ENCODE data around the gene MTR. TPM values are rescaled to one million over a fixed set of nuclear protein-coding genes. Genes with fewer than 3 reads are reported as not detected.
"Not testable (repeated sequence)": the region's sequence is repeated elsewhere in the genome, so short reads cannot be mapped to it uniquely, and the experiment has no call there.

The MTR gene
- total RNA-seq, 6 experiments from 2014 or later, result 34.0 to 39.2 (median 36.0) TPM

GRCh38 chr1:236854605-236854983 lies 59.5 kb downstream of the MTR start:
- peak; percentile 81 for DNase-seq
- peak overlapping the region; percentile 64 for H3K4me3 Mint-ChIP-seq
- peaks cover 50% of the 10 kb centered on the region for H3K36me3 Mint-ChIP-seq (ENCODE audit: low read depth)
- H3K9me3 Mint-ChIP-seq, result no peaks in the 10 kb centered on the region
- peak overlapping the region; percentile 80 for H3K27ac Mint-ChIP-seq
- peaks cover 34% of the 10 kb centered on the region for H3K4me1 Mint-ChIP-seq (ENCODE audit: low read depth)
- TF ChIP-seq CTCF (IDR thresholded peaks at IDR 0.05), result no peak
- H3K27me3 Mint-ChIP-seq (ENCODE audit: insufficient read depth), result no peaks in the 10 kb centered on the region; the same call in 1 of the 2 replicates

GRCh38 chr1:236856649-236857048 lies 61.6 kb downstream of the MTR start:
- DNase-seq; H3K27me3 Mint-ChIP-seq (ENCODE audit: insufficient read depth); H3K9me3 Mint-ChIP-seq; H3K27ac Mint-ChIP-seq; H3K4me3 Mint-ChIP-seq: not testable (repeated sequence)
- Mint-ChIP-seq H3K36me3 (ENCODE audit: low read depth) (peaks cover 44% of the 10 kb centered on the region), H3K4me1 (ENCODE audit: low read depth) (peaks cover 33% of the 10 kb centered on the region)

- H3K4me3 Mint-ChIP-seq, result no peak overlapping the region
- TF ChIP-seq CTCF (IDR thresholded peaks at IDR 0.05), result no peak
- H3K27me3 Mint-ChIP-seq (ENCODE audit: insufficient read depth), result no peaks in the 10 kb centered on the region; the same call in 1 of the 2 replicates
- no peak for DNase-seq
- H3K36me3 Mint-ChIP-seq (ENCODE audit: low read depth), result peaks cover 53% of the 10 kb centered on the region
- H3K9me3 Mint-ChIP-seq, result no peaks in the 10 kb centered on the region
- H3K27ac Mint-ChIP-seq, result no peak overlapping the region
- H3K4me1 Mint-ChIP-seq (ENCODE audit: low read depth), result peaks cover 38% of the 10 kb centered on the region
Measured at GRCh38 chr1:236858165-236858564, 63.1 kb downstream of the MTR start.

- Mint-ChIP-seq H3K27me3 (ENCODE audit: insufficient read depth) (no peaks in the 10 kb centered on the region), H3K27ac (no peak overlapping the region), H3K36me3 (ENCODE audit: low read depth) (peaks cover 49% of the 10 kb centered on the region), H3K4me1 (ENCODE audit: low read depth) (peaks cover 20% of the 10 kb centered on the region), H3K9me3 (no peaks in the 10 kb centered on the region), H3K4me3 (no peak overlapping the region)
- TF ChIP-seq CTCF (IDR thresholded peaks at IDR 0.05), result no peak
- no peak for DNase-seq
Measured at GRCh38 chr1:236860101-236860500, 65.0 kb downstream of the MTR start.

GRCh38 chr1:236860674-236861073 lies 65.6 kb downstream of the MTR start:
- H3K9me3 Mint-ChIP-seq, result no peaks in the 10 kb centered on the region
- no peak for TF ChIP-seq CTCF (IDR thresholded peaks at IDR 0.05)
- no peaks in the 10 kb centered on the region for H3K27me3 Mint-ChIP-seq (ENCODE audit: insufficient read depth)
- H3K4me1 Mint-ChIP-seq (ENCODE audit: low read depth), result peaks cover 15% of the 10 kb centered on the region
- H3K36me3 Mint-ChIP-seq (ENCODE audit: low read depth), result peaks cover 49% of the 10 kb centered on the region
- no peak overlapping the region for H3K4me3 Mint-ChIP-seq
- H3K27ac Mint-ChIP-seq, result no peak overlapping the region
- no peak for DNase-seq

- Mint-ChIP-seq H3K27me3 (ENCODE audit: insufficient read depth) (no peaks in the 10 kb centered on the region), H3K4me3 (no peak overlapping the region), H3K27ac (peak overlapping the region; percentile 22), H3K36me3 (ENCODE audit: low read depth) (peaks cover 51% of the 10 kb centered on the region), H3K4me1 (ENCODE audit: low read depth) (peaks cover 14% of the 10 kb centered on the region), H3K9me3 (no peaks in the 10 kb centered on the region)
- TF ChIP-seq CTCF (IDR thresholded peaks at IDR 0.05), result no peak
- DNase-seq, result no peak
Measured at GRCh38 chr1:236861560-236862218, 66.6 kb downstream of the MTR start.
